AG04449 (cell line): ENCODE measurements around the gene MPPE1.

Source experiments
- CTCF ChIA-PET: fragments of 350-600 bp; formaldehyde crosslinking; extraction: SDS; loops from one replicate; lab custom pipeline; 2021; ENCODE audit warnings: antibody characterized with exemption; lab: Yijun Ruan, JAX
- POLR2A ChIA-PET: fragments of 400-600, 350-600 bp; formaldehyde crosslinking; extraction: SDS; loops from one replicate; lab custom pipeline; 2020; ENCODE audit warnings: antibody characterized with exemption, inconsistent platforms; lab: Yijun Ruan, JAX
- DNase-seq: peaks from one replicate; pipeline ENCODE4 v3.0.0-alpha.2; 2010; ENCODE audit warnings: low read depth, low spot score
- H3K4me3 ChIP-seq: 2 replicates; pipeline ENCODE4 v1.5.1; 2011; ENCODE audit warnings: low read depth, mild to moderate bottlenecking, control low read depth, low read length
- TF ChIP-seq, protein P1 (sequence below): IDR thresholded peaks from one replicate; pipeline ENCODE4 v1.5.1; 2011; ENCODE audit warnings: mild to moderate bottlenecking, moderate library complexity, low read length, control low read depth, inconsistent platforms; ENCODE audit not compliant: insufficient read depth; ENCODE audit errors: missing control alignments

Gene MPPE1

DNA sequence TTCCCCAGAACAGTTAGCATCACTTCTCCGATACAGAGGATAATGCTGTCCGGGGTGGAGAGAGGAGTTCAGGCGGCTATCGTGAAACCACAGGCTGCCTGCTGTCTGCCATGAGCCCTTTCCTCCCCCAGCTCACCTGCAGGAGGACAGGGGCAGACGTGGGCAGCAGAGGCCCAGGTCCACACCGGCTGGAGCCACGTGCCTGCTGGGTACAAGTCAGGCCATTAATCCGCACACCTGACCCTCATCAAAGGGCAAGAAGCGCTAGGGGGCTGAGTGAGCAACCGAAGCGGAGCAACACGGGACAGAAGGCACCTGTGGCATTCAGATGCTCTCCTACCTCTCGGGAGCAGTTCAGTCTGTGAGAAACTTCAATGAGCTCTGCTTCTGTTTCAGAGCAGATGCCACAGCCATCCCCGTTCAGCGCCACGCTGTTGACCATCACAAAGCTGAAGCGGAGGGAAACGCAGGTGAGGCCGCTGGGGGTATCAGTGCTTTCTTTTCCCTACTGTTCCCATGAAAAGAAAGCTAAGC, 21.5 kb downstream of the MPPE1 start:
- CTCF ChIA-PET, result interaction anchor here (0.9 to 1.6 kb wide), 2 partner anchors 110 to 154 kb away, joined by 3 to 5 read pairs; no protein-coding TSS in a partner anchor
- POLR2A ChIA-PET, result no interaction called here
- TF ChIP-seq, protein P1, sequence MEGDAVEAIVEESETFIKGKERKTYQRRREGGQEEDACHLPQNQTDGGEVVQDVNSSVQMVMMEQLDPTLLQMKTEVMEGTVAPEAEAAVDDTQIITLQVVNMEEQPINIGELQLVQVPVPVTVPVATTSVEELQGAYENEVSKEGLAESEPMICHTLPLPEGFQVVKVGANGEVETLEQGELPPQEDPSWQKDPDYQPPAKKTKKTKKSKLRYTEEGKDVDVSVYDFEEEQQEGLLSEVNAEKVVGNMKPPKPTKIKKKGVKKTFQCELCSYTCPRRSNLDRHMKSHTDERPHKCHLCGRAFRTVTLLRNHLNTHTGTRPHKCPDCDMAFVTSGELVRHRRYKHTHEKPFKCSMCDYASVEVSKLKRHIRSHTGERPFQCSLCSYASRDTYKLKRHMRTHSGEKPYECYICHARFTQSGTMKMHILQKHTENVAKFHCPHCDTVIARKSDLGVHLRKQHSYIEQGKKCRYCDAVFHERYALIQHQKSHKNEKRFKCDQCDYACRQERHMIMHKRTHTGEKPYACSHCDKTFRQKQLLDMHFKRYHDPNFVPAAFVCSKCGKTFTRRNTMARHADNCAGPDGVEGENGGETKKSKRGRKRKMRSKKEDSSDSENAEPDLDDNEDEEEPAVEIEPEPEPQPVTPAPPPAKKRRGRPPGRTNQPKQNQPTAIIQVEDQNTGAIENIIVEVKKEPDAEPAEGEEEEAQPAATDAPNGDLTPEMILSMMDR, result no peak
- no peak for DNase-seq
- no peak overlapping the region for H3K4me3 ChIP-seq

DNA sequence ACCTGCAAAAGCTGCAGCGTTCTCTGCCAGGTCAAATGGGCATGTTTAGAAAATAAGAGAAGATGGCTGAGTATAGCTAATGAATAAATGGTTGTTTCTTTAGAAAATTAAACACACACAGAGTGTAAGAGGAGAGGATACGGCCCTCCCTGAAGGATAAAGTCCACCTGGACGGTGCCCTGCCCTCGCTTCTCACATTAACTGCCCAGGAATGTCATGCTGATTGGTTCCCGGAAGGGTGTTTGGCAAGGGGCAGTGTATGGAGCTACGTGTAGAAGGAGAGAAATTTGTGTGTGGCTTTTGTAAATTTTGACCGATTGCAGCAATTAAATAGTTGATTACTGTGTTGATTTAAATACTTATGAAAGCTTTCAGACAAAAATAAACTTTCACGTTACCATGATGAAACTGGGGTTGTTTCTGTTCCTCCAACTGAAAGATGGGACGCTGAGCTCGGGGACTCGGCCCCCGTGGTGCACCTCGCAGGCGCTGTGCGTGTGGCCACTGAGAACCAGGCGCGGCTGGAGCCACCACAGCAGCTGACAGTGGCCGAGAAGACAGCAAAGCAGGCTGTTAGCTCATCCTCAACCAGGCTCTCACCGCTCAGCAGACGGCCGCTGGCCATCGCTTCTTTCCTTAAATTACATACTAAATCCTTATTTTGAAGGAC, 22.7 kb downstream of the MPPE1 start:
- DNase-seq, result no peak
- POLR2A ChIA-PET, result no interaction called here
- H3K4me3 ChIP-seq, result no peak overlapping the region
- TF ChIP-seq, protein P1, result no peak
- CTCF ChIA-PET, result no interaction called here

DNA sequence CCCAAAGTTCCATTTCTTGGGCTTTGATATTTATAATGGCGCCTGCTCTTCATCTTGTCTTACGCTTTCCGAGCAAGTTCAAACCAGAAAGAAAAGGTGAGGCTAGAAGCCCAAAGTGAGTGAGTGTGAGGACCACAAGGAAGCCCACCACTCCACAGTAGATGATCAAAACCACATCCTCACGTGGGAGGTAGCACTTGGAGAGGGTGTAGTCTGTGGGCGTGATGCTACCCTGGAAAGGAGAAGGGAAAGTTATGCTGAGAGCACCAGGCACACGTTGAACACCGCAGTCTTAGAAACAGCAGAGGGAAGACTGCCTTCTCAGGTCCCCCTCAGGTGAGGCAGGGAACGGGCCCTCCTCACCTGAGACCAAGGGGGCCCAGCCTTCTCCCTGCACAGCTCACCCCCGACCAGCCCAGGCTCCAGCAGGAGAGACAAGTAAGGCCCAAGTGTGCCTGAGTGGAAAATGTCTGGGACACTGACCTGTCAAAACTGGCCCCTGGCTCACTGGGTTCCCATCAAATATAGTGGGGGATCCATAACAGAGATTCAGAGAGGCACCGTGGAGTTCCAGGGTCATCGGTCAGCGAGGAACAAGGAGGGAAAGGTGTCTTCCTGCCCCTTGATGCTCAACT, 23.6 kb downstream of the MPPE1 start:
- CTCF ChIA-PET, result no interaction called here

DNA sequence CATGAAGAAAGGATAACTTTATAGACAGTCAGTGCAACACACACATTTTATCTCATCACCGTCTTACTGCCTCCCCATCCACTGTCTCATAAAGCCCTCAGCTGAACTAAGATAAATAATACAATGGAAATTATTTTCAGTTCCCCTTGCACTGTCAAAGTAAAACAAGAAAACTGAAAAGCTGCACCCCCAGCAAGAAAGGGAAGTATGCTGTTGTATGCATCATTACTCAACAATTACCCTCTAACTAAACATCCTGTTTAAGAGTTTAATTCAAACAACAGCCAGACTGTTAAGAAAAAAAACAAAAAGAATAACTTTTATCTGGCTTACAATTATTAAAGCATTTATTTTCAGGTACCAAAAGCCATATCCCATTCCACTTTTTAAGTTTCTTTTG, 25.0 kb downstream of the MPPE1 start:
- TF ChIP-seq, protein P1, result no peak
- CTCF ChIA-PET, result interaction anchor here (1.4 kb wide), 1 partner anchor 56 kb away, joined by 3 read pairs; no protein-coding TSS in a partner anchor
- H3K4me3 ChIP-seq, result no peak overlapping the region
- DNase-seq, result no peak
- POLR2A ChIA-PET, result no interaction called here

More for the DNA sequence above, 23.6 kb downstream of the MPPE1 start:
- POLR2A ChIA-PET, result no interaction called here
- no peak for DNase-seq
- TF ChIP-seq, protein P1, result no peak
- no peak overlapping the region for H3K4me3 ChIP-seq

DNA sequence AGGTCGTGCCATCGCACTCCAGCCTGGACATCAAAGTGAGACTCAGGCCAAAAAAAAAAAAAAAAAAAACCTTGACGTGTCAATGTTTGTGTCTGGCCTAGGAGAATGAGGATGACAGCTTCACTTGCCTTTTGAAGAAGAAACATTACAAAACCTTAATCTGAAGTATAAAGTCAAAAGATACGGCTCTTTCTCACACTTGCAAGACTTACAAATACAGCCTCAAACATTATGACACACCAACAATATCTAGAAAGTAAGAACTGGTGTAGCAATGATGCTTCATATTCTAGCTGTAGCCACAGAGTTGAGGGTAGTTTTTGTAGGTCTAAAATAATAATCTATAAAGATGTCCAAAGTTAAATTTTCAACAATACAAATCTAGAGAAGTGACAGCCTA, 25.5 kb downstream of the MPPE1 start:
- DNase-seq, result no peak

More for the DNA sequence above, 25.5 kb downstream of the MPPE1 start:
- ChIA-PET POLR2A (no interaction called here), CTCF (interaction anchor here (1.1 to 1.4 kb wide), 2 partner anchors 56 to 156 kb away, joined by 3 to 4 read pairs; no protein-coding TSS in a partner anchor)
- H3K4me3 ChIP-seq, result no peak overlapping the region
- TF ChIP-seq, protein P1, result no peak
